Astrocyte (in vitro differentiated cells and primary cell): ENCODE measurements around the gene FABP6. TPM values are rescaled to one million over a fixed set of nuclear protein-coding genes. Genes with fewer than 3 reads are reported as not detected.

ENCODE experiments used
- DNase-seq: peaks from one replicate; pipeline ENCODE4 v3.0.0-alpha.2; 2010; ENCODE audit warnings: low read depth
- FAIRE-seq: peaks from 2 replicates; lab custom pipeline; 2011; peaks lifted over from hg19 to GRCh38; lab: Jason Lieb, UNC
- H2AFZ ChIP-seq: 2 replicates; pipeline ENCODE4 v1.6.0; 2012; ENCODE audit warnings: low read depth, low read length, inconsistent platforms
- H3K27ac ChIP-seq: 2 replicates; pipeline ENCODE4 v1.5.1; 2011; ENCODE audit warnings: low read depth, low read length, inconsistent platforms
- H3K27me3 ChIP-seq: 2 replicates; pipeline ENCODE4 v1.6.0; 2011; ENCODE audit warnings: low read length, inconsistent platforms; ENCODE audit not compliant: insufficient read depth
- H3K36me3 ChIP-seq: 2 replicates; pipeline ENCODE4 v1.5.1; 2011; ENCODE audit warnings: low read length, inconsistent platforms; ENCODE audit not compliant: insufficient read depth
- H3K4me1 ChIP-seq: 2 replicates; pipeline ENCODE4 v1.5.1; 2011; ENCODE audit warnings: low read length, inconsistent platforms; ENCODE audit not compliant: insufficient read depth
- H3K4me2 ChIP-seq: 2 replicates; pipeline ENCODE4 v1.6.0; 2012; ENCODE audit warnings: low read length, inconsistent platforms
- H3K4me3 ChIP-seq: 2 replicates; pipeline ENCODE4 v1.5.1; 2011; ENCODE audit warnings: low read depth, mild to moderate bottlenecking, low read length, inconsistent platforms; ENCODE audit not compliant: insufficient read depth
- H3K79me2 ChIP-seq: 2 replicates; pipeline ENCODE4 v1.6.0; 2012; ENCODE audit warnings: mild to moderate bottlenecking, low read length, inconsistent platforms; ENCODE audit not compliant: insufficient read depth
- H3K9ac ChIP-seq: 2 replicates; pipeline ENCODE4 v1.6.0; 2012; ENCODE audit warnings: mild to moderate bottlenecking, low read length, inconsistent platforms
- H3K9me3 ChIP-seq: 2 replicates; pipeline ENCODE4 v1.5.1; 2012; ENCODE audit warnings: low read depth, mild to moderate bottlenecking, low read length, inconsistent platforms; ENCODE audit not compliant: insufficient read depth
- H4K20me1 ChIP-seq: 2 replicates; pipeline ENCODE4 v1.6.0; 2012; ENCODE audit warnings: low read length, inconsistent platforms; ENCODE audit not compliant: insufficient read depth
- H3K27ac Mint-ChIP-seq: one replicate; pipeline ENCODE4 v1.8.0; 2021; ENCODE audit warnings: mild to moderate bottlenecking, mixed read lengths; ENCODE audit not compliant: unreplicated experiment
- H3K27me3 Mint-ChIP-seq: one replicate; pipeline ENCODE4 v1.8.0; 2021; ENCODE audit warnings: low read depth, mixed read lengths; ENCODE audit not compliant: unreplicated experiment
- H3K36me3 Mint-ChIP-seq: one replicate; pipeline ENCODE4 v1.8.0; 2021; ENCODE audit warnings: low read depth, mixed read lengths; ENCODE audit not compliant: unreplicated experiment
- H3K4me1 Mint-ChIP-seq: one replicate; pipeline ENCODE4 v1.8.0; 2021; ENCODE audit warnings: low read depth, mixed read lengths; ENCODE audit not compliant: unreplicated experiment
- H3K4me3 Mint-ChIP-seq: one replicate; pipeline ENCODE4 v1.8.0; 2021; ENCODE audit warnings: mild to moderate bottlenecking, moderate library complexity, mixed read lengths; ENCODE audit not compliant: unreplicated experiment
- H3K9me3 Mint-ChIP-seq: one replicate; pipeline ENCODE4 v1.8.0; 2021; ENCODE audit warnings: mild to moderate bottlenecking, mixed read lengths; ENCODE audit not compliant: unreplicated experiment
- CTCF ChIP-seq: IDR thresholded peaks from 2 replicates; pipeline ENCODE4 v1.5.1; 2011; ENCODE audit warnings: low read depth, mild to moderate bottlenecking, inconsistent platforms, low read length, moderate library complexity; ENCODE audit not compliant: insufficient read depth
- EZH2 ChIP-seq: IDR thresholded peaks from 2 replicates; pipeline ENCODE4 v1.6.1; 2012; ENCODE audit warnings: mild to moderate bottlenecking, low read length, inconsistent platforms; ENCODE audit not compliant: insufficient read depth
- total RNA-seq: library from RNA; stranded (reverse); gene quantifications from 2 replicates; pipeline ENCODE4 v1.2.1, GENCODE V29; 2021

FABP6 gene
- total RNA-seq, 1 donor from 2014 or later = not detected

GRCh38 chr5:160259341-160259740 lies 30.0 kb downstream of the FABP6 start:
- no peak for DNase-seq
- Mint-ChIP-seq H3K9me3 (no peaks in the 10 kb centered on the region), H3K27ac (no peak overlapping the region), H3K4me3 (no peak overlapping the region), H3K4me1 (peaks cover 17% of the 10 kb centered on the region), H3K27me3 (no peaks in the 10 kb centered on the region), H3K36me3 (no peaks in the 10 kb centered on the region)
- no peak overlapping the region for H3K4me2 ChIP-seq
- FAIRE-seq = no peak
- no peak overlapping the region for H3K9ac ChIP-seq
- no peaks in the 10 kb centered on the region for H3K27me3 ChIP-seq
- TF ChIP-seq CTCF (no peak), EZH2 (no peak)
- H3K79me2 ChIP-seq = peaks cover 8% of the 10 kb centered on the region
- H3K9me3 ChIP-seq = no peaks in the 10 kb centered on the region
- H3K36me3 ChIP-seq = peaks cover 7% of the 10 kb centered on the region
- H3K4me3 ChIP-seq = no peak overlapping the region
- peaks cover 22% of the 10 kb centered on the region for H4K20me1 ChIP-seq
- H2AFZ ChIP-seq = no peak overlapping the region
- peaks cover 16% of the 10 kb centered on the region for H3K4me1 ChIP-seq
- H3K27ac ChIP-seq = no peak overlapping the region

GRCh38 chr5:160260006-160260775 lies 30.9 kb downstream of the FABP6 start:
- peaks cover 16% of the 10 kb centered on the region for H3K4me1 ChIP-seq
- peaks cover 17% of the 10 kb centered on the region for H3K4me1 Mint-ChIP-seq
- DNase-seq (no peak), FAIRE-seq (no peak)
- peak overlapping the region; percentile 85 for H3K27ac Mint-ChIP-seq
- H3K36me3 ChIP-seq = peaks cover 3% of the 10 kb centered on the region
- H3K27me3 Mint-ChIP-seq = no peaks in the 10 kb centered on the region
- H3K9me3 ChIP-seq = no peaks in the 10 kb centered on the region
- H3K27ac ChIP-seq = peak overlapping the region; percentile 51
- no peak overlapping the region for H3K4me3 Mint-ChIP-seq
- H3K36me3 Mint-ChIP-seq = peaks cover 3% of the 10 kb centered on the region
- peaks cover 8% of the 10 kb centered on the region for H3K79me2 ChIP-seq
- H3K9ac ChIP-seq = peak overlapping the region; percentile 36
- no peak overlapping the region for H2AFZ ChIP-seq
- no peaks in the 10 kb centered on the region for H3K9me3 Mint-ChIP-seq
- peak overlapping the region; percentile 74 for H3K4me2 ChIP-seq
- H4K20me1 ChIP-seq = peaks cover 22% of the 10 kb centered on the region
- TF ChIP-seq CTCF (no peak), EZH2 (no peak)
- no peaks in the 10 kb centered on the region for H3K27me3 ChIP-seq
- H3K4me3 ChIP-seq = no peak overlapping the region
